B cell (primary cell): Measurements from ENCODE around the gene RERE.

Source experiments
- EZH2 ChIP-seq: IDR thresholded peaks from 2 replicates; pipeline ENCODE4 v1.6.1; 2012; ENCODE audit warnings: borderline replicate concordance, low read depth, mild to moderate bottlenecking, moderate library complexity, low read length; ENCODE audit not compliant: insufficient read depth, poor library complexity, severe bottlenecking
- TF ChIP-seq, protein P1 (sequence below): fragments of 200-600 bp; IDR thresholded peaks from one replicate; pipeline ENCODE4 v1.8.0; 2022; ENCODE audit warnings: antibody characterized with exemption, mild to moderate bottlenecking

DNA sequence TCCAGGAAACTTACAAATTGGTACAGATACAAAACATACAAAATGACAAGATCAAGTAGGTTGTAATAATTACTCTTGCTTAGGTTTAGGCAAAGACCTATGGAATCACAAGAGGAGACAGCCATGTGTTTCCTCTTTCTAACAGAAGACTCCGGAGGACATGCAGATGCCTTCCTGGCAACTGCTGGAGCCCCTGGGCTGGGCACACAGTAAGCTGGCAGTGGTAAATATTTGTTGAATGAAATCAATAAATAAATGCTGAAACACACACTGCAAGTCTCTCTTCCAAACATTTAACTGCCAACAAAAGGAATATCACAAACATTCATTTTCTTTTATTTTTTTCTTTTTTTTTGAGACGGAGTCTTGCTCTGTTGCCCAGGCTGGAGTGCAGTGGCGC, 350.1 kb downstream of the RERE start:
- TF ChIP-seq, protein P1, sequence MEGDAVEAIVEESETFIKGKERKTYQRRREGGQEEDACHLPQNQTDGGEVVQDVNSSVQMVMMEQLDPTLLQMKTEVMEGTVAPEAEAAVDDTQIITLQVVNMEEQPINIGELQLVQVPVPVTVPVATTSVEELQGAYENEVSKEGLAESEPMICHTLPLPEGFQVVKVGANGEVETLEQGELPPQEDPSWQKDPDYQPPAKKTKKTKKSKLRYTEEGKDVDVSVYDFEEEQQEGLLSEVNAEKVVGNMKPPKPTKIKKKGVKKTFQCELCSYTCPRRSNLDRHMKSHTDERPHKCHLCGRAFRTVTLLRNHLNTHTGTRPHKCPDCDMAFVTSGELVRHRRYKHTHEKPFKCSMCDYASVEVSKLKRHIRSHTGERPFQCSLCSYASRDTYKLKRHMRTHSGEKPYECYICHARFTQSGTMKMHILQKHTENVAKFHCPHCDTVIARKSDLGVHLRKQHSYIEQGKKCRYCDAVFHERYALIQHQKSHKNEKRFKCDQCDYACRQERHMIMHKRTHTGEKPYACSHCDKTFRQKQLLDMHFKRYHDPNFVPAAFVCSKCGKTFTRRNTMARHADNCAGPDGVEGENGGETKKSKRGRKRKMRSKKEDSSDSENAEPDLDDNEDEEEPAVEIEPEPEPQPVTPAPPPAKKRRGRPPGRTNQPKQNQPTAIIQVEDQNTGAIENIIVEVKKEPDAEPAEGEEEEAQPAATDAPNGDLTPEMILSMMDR, result no peak
- TF ChIP-seq EZH2, result no peak
